AG04450 (cell line): ENCODE measurements around the gene MYLK. TPM values are rescaled to one million over a fixed set of nuclear protein-coding genes. Genes with fewer than 3 reads are reported as not detected.

Experiments used
- CTCF ChIA-PET: fragments of 300-600, 350-600 bp; formaldehyde crosslinking; extraction: SDS; loops from one replicate; lab custom pipeline; 2022; ENCODE audit warnings: antibody characterized with exemption, inconsistent platforms; lab: Charles Lee
- POLR2A ChIA-PET: fragments of 350-600 bp; formaldehyde crosslinking; extraction: SDS; loops from one replicate; lab custom pipeline; 2021; ENCODE audit warnings: antibody characterized with exemption, inconsistent platforms; lab: Yijun Ruan, JAX
- DNase-seq: peaks from one replicate; pipeline ENCODE4 v3.0.0-alpha.2; 2011; ENCODE audit warnings: low read depth, low spot score
- H3K27ac ChIP-seq: one replicate; pipeline ENCODE4 v1.5.1; 2012; ENCODE audit warnings: low read depth, low read length, control low read depth
- H3K27me3 ChIP-seq: one replicate; pipeline ENCODE4 v1.6.0; 2012; ENCODE audit warnings: low read length; ENCODE audit not compliant: control insufficient read depth, insufficient read depth
- H3K4me3 ChIP-seq: 2 replicates; pipeline ENCODE4 v1.5.1; 2011; ENCODE audit warnings: mild to moderate bottlenecking, low read depth, low read length, control low read depth
- H3K9me3 ChIP-seq: 2 replicates; pipeline ENCODE4 v1.5.1; 2012; ENCODE audit warnings: low read length; ENCODE audit not compliant: control insufficient read depth, insufficient read depth
- polyA plus RNA-seq: library from polyadenylated mRNA; depleted of rRNA; stranded (reverse); fragments of >200 nt; gene quantifications from 2 replicates; pipeline ENCODE4 v1.2.3, GENCODE V29; 2011; rRNA removed
- small RNA-seq: library from RNA; depleted of rRNA; stranded (forward); fragments of <200 nt; gene quantifications from one replicate; pipeline ENCODE3, GENCODE V24; 2012; ENCODE audit warnings: low read depth; ENCODE audit not compliant: insufficient read length
- TF ChIP-seq, protein P1 (sequence below): IDR thresholded peaks from 2 replicates; pipeline ENCODE4 v1.5.1; 2011; ENCODE audit warnings: low read depth, low read length, control low read depth, inconsistent platforms

MYLK gene
- polyA plus RNA-seq, 1 experiment, result 1,320 TPM

DNA sequence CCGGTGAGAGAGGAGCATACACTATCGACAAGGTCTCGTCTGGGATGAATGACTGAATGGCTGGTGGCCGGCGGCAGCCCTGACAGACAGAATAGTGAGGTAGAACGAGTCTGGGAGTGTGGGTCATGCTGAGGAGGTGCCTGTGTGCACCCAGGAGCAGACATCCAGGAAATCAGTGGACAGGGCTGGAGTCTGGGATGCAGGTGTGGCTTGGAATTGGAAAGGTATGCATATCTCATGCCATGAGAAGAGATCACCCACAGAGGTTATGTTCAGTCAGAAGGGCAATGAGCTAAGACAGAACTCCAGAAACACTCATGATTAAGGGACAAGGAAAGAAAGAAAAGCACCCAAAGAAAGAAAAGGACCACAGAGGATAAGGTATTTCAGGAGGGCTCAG is 320.1 kb downstream of the MYLK start:
- Histone ChIP-seq H3K27ac (no peak overlapping the region), H3K27me3 (no peaks in the 10 kb centered on the region), H3K4me3 (no peak overlapping the region), H3K9me3 (no peaks in the 10 kb centered on the region)
- TF ChIP-seq, protein P1, sequence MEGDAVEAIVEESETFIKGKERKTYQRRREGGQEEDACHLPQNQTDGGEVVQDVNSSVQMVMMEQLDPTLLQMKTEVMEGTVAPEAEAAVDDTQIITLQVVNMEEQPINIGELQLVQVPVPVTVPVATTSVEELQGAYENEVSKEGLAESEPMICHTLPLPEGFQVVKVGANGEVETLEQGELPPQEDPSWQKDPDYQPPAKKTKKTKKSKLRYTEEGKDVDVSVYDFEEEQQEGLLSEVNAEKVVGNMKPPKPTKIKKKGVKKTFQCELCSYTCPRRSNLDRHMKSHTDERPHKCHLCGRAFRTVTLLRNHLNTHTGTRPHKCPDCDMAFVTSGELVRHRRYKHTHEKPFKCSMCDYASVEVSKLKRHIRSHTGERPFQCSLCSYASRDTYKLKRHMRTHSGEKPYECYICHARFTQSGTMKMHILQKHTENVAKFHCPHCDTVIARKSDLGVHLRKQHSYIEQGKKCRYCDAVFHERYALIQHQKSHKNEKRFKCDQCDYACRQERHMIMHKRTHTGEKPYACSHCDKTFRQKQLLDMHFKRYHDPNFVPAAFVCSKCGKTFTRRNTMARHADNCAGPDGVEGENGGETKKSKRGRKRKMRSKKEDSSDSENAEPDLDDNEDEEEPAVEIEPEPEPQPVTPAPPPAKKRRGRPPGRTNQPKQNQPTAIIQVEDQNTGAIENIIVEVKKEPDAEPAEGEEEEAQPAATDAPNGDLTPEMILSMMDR, result no peak
- no peak for DNase-seq
- POLR2A ChIA-PET, result no interaction called here
- CTCF ChIA-PET, result no interaction called here

- ChIA-PET CTCF (interaction anchor here (0.7 to 1.4 kb wide), 5 partner anchors 15 to 236 kb away, joined by 3 to 4 read pairs (median 3); no protein-coding TSS in a partner anchor), POLR2A (no interaction called here)
- Histone ChIP-seq H3K27me3 (no peaks in the 10 kb centered on the region), H3K27ac (no peak overlapping the region), H3K4me3 (no peak overlapping the region), H3K9me3 (no peaks in the 10 kb centered on the region)
- no peak for DNase-seq
- TF ChIP-seq, protein P1, result no peak
Measured at GRCh38 chr3:123562547-123562946, 321.6 kb downstream of the MYLK start.

GRCh38 chr3:123561188-123561587 is 322.9 kb downstream of the MYLK start:
- H3K27ac ChIP-seq, result no peak overlapping the region
- no peaks in the 10 kb centered on the region for H3K9me3 ChIP-seq
- H3K27me3 ChIP-seq, result no peaks in the 10 kb centered on the region
- ChIA-PET POLR2A (no interaction called here), CTCF (interaction anchor here (1.2 to 4.1 kb wide), 5 partner anchors 12 to 231 kb away, joined by 4 to 65 read pairs (median 32); no protein-coding TSS in a partner anchor)
- TF ChIP-seq, protein P1, result no peak
- no peak overlapping the region for H3K4me3 ChIP-seq
- DNase-seq, result no peak

Small RNAs within 50 kb of the gene (small RNA-seq; reads per million reads assigned to genes)
- gene RF00392, result not detected

Other genes starting within 250 kb of the MYLK start
- gene CCDC14, start 76.9 kb upstream of the MYLK start, polyA plus RNA-seq, result 163 and 164 TPM in 2 replicates
- gene ROPN1, start 107.8 kb upstream of the MYLK start, polyA plus RNA-seq, result 0.25 and 0.29 TPM in 2 replicates
- 6.7 and 8.8 TPM in 2 replicates for gene KALRN, start 149.0 kb upstream of the MYLK start, polyA plus RNA-seq